ENCODE data around the gene FOXP1.

Gene FOXP1

DNA sequence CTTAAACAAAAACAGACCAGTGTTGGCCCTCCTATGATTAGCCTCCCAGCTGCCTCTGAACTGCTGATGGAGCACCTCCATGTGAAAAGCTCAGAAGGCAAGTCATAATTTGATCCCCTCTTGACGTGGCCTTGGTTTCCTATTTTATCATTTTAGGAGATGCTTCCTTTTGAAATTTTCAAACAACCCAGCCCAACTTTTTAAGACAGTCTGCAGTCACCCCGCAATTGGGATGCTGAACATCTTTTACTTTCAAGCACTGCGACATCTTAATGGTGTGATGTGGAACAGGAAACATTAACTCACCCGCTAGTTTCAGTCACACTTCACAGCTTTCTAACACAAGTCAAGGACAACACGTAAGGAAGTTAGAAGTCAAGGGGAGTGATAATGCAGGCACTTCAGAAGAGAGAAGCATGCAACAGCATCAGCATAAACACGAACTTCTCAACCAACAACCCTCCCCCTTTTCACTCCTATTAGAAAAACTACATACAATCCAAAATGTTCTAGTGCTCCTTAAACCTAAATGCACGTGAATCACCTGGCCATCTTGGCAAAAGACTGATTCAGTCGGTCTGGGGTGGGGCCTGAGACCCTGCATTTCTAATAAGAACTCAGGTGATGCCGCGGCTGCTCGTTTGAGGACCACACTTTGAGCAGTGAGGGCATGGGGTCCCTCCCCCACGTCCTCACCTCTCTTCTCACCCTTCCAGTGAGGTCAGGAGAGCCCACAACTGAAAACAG, 161.5 kb downstream of the FOXP1 start:
- FAIRE-seq = no peak

DNA sequence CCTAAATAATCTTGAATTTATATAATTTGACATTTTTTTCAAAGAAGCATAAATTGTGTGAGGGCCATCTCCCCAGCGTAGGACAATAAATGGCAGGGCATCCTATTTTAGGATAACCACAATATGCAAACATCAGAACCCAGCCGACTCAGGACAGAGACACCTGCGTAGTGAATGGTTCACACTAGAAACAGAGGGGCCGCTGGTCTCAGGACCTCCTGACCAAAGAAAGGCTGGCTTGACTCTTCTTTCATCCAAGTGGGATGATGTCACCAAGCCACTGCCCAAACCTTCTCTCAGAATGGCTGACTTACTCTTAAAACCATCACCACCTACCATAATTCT, 162.1 kb downstream of the FOXP1 start:
- no peak for FAIRE-seq

DNA sequence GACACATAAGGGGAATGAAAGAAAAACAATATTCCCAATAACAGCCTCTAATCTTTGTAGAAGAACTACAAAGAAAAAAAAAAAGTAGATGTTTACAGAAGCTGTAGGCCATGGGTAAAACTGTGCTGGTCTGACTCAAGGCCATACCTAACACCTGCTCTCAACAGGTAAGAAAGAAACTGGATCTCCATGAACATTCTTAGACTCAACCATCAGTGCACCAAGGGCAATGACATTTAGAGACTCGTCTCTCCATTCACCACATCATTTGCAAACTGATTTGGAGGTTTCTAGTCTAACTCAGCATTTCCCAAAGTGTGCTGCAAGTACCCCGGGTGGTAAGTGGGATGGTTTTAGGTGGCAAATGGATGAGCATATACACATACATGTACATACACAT, 164.2 kb downstream of the FOXP1 start:
- FAIRE-seq = no peak

DNA sequence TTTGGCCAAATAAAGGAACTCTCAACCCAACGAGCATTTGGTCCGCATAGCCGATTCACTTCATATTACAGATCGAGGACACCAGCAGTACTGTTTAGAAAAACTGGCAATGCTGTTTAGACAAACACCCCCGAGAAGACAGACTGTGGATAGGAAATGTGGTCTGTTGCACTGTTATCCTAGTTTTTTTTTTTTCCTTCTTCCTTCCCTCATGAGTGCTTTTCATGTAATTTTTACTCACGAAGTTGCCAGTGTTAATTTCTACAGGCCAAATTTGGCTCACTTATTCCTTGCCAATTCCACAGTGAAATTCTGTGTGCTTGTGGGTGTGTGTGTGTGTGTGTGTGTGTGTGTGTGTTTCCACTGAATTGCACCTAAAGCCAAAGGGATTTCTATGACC, 165.7 kb downstream of the FOXP1 start:
- FAIRE-seq = no peak

DNA sequence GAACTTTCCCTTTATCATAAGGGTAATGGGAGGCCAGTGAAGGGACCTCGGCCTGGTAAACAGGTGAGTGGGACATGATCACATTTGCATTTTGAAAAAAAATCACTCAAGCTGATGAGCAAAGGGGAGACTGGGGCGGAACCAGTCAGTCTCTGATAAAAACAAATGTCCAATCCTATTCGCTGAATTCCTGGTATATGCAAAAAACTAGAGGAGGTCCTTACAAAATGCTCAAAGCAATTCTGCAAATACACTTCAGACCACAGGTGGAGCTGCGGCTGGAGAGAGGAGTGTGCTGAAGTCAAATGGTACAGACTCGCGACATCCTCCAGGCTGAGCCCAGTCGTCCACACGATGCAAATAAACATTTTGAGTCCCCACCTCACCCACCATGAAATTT, 166.7 kb downstream of the FOXP1 start:
- no peak for FAIRE-seq

DNA sequence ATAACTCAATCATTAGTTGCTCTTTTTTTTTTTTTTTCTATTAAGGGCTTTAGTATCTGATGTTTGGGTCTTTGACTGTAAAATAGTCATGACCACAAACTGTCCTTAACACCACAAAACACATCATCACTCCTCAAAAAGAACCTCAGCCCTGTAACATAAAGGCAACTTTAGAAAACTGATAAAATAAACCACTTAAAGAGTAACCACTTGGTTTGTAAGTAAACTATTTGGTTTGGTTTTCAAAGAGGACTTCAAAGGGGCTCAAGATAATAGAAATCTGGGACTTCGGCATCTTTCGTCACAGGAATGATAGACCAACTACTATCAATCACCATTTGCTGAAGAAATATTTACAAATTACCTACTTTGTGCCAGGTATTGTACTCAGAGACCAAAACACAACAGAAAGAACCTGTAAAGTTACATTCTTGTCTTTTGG, 167.8 kb downstream of the FOXP1 start:
- FAIRE-seq = no peak

DNA sequence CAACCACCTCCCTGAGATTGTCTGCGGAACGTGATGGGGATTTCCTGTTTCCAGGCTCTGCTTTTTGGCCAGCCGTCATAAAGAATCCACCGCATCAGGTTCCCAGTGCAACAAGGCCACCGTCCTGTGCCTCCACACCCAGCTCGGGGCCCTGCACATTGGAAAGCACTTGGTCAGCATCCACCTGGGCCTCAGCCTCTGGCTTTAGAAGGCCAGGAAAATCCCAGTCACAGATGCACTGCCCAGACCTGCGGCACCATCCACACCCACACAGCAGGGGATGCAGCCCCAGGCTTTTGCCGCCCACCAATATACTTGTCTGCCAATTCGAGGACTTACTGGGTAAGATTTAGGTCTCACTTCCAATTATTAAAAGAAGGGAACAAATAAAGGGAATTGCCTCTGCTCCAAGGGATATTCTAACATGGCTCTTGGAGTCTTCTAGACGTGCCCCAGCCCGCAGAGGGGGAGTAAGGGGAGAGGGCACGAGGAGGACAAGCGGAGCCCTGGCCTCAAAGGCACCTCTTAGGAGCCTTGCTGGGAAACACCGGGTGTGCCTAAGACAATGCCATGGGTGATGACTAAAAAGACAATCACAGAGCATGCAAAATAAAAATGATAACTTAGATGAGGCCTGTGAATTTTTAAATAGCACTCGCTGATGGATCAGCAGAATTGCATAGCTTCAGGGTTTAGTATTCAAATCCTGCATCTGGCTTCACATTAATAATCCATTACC, 169.2 kb downstream of the FOXP1 start:
- no peak for FAIRE-seq

DNA sequence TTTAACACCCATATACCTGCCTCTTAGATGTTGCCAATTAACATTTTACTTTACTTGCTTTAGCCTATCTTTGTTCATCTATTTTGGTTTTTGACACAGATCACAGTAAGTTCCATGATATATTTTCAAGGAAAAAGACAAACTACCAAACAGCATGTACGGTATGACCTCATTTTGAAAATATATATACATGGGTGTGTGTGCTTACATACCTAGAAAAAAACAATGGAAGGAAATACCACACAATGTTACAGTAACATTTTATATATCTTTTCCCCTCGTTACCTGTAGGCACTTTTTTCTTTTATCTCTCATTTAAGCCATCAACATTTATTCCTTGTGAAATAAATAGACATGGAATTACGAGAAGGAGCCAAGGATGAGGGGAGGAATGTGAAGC, 170.0 kb downstream of the FOXP1 start:
- no peak for FAIRE-seq

DNA sequence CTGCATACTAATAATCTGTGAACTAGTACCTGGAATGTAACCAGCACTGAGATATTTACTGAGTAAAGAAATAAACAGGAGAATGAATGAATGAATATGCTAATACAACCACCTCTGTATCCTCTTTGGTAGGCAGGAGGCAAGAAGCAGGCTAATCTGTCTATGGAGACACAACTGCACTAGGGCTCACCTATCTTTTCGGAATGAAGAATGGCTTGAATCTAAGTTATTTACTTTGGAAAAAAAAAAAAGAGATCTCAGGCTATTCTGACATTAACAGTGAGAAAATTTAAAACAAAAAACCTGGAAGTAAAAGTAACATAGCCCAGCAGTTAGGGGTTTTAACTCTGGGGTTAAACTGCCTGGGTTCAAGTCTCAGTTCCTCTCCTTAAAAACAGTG, 174.2 kb downstream of the FOXP1 start:
- no peak for FAIRE-seq

DNA sequence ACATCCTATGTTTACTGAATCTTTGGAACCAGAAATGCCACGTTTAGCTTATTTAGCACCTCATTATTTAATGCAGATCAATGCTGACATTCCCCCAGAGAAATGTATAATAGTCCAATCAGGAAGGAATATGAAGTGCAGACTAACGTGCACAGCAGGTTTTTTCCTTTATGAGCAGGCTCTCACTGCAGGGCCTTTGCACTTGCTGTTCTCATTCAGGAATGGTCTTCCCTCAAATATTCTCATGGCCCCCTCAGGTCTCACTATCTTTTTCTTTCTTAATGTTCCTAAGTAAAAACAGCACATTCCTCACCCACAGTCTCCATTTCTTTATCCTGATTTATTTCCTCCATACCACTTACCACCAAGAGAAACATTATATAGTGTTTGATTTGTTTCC, 174.6 kb downstream of the FOXP1 start:
- no peak for FAIRE-seq

DNA sequence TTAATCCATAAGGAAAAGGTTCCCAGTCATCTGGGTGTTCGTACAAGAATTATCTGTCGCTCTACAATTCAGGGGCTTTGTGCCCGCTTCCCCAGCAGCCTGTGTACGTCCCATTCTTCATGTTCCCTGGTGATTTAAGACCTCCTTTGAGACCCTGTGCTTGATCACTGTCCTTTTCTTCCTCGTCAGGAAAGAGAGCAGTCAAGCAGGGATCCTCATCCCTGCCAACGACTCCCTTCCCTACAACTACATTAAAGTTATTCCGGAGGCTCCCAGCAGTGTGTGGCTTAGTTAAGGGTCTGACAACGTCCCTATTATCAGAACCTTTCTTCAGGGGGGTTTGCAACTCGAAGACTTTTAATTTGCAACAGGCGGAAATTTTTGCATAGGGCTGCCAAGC, 175.7 kb downstream of the FOXP1 start:
- FAIRE-seq = no peak

DNA sequence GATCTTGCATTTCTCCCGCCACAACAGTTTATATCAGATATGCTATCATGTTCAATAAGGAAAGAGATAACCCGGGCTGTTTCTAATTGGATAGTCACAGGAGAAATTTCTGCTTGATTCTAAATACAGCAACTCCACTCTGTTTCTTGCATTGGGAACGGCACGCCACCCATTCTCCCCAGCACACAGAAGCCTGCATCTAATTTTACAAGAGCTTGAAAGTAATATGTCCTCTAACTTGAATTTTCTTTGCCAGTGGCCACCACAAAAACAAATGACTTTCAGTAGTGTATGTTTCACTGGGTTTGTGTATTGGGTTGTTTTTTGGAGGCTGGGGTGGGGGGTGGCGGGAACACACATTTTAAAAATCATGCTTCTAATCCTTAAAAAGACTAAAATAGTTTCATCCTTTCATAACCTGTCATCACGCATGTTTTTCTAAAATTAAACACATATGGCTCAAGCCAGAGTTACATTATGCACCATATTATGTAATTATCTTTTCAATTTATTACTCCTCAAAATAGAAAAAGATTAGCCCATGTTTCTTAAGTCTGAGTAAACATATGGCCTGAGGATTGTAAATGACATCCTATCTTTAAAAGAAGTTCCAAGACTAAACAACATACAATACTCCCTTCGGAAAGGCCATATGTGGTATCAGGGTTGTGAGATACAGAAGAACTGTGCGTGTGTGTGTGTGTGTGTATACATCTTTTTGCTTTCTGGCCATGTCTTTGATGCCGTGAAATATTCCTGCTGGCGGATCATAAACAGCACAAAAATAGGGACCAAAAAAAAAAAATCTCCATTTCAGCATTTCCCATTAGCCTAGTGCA, 176.3 kb downstream of the FOXP1 start:
- no peak for FAIRE-seq

DNA sequence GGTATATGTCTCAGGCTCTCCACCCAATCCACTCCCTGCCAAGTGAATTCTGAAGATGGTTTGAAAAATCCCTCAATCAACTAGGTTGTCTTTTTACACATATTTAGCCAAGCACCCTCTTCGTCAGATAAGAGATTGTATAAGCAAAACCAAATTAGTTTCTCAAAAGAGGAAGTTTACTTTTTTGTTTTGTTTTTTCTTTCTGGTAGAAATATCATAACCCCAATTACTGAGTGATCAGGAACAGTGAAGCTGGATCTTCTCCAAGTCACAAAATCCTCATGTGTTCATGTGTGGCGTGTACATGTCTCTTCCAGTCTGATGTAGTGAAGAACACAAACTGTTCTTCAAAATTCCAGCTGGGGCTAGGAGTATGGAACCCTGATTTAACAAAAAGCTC, 180.6 kb downstream of the FOXP1 start:
- FAIRE-seq = no peak

DNA sequence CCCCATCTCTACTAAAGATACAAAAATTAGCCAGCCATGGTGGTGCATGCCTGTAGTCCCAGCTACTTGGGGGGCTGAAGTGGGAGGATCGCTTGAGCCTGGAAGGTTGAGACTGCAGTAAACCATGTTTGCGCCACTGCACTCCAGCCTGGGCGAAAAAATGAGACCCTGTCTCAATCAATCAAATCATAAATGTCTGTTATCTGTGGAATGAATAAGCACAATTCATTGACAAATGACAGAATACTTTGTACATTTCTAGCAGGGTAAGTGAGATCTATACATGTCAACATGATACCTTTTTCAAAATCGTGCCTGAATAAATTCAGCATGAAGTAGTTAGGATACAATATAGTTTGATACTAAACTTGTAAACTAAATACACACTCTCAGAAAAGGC, 181.2 kb downstream of the FOXP1 start:
- no peak for FAIRE-seq

DNA sequence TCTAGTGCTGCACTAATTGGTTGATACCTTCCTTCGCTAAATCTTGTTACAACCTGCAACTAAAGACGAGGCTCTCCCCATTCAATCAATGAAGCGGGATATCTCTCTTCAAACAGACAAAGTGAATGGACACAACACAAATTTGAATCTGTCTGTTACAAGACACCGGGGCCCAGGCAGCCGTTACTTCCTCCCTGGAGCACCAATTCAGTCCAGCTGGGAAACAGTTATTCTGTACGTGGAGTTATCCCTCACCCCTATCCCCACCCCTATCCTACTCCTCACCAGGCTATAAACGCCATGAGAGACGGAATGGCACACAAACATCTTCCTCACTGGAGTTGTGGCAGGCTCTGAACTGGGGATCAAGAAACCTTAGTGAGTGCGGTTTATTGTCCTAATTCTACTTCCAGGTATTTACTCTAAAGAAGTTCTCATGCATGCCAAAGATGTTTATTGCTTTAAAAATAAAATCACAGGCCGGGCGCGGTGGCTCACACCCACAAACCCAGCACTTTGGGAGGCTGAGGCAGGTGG, 181.8 kb downstream of the FOXP1 start:
- no peak for FAIRE-seq

DNA sequence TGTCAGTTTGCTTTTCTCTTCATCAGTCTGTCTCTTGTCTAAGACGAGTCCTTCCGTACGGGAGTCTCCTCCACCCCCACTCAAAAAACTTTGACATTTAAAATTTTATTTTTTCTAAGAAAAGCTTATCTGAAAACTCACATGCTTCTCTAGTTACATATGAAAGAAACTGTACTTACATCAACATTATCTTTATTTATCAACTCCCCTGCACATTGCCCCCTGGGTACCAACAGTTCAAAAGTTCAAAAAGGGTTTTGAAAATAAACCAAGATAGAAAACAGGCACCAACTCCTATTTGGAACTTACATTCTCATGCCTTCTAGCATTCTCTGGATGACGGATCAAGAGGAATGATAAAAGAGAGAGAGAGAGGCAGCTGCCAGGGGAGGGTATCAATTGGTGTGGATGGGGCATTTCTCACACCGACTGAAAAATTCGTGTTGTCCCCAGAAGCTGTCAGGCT, 182.5 kb downstream of the FOXP1 start:
- FAIRE-seq = no peak

DNA sequence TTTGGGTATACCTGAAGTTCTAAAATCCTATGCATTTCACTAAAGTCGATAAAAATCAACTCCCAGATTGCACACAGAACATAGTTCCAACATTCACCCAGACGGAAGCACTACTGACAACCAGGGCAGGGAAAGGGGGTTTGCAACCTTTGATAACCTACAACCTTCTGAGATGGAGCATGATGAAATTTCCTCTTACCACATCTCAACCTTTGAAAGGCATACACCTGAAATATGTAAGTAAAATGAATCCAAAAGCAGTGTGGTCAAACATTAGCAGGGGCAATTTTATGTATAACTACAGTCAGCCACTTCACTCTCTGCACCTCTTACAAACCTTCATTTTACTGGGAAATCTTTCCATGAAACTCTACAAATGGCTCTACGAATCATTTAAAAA, 184.1 kb downstream of the FOXP1 start:
- FAIRE-seq = no peak

DNA sequence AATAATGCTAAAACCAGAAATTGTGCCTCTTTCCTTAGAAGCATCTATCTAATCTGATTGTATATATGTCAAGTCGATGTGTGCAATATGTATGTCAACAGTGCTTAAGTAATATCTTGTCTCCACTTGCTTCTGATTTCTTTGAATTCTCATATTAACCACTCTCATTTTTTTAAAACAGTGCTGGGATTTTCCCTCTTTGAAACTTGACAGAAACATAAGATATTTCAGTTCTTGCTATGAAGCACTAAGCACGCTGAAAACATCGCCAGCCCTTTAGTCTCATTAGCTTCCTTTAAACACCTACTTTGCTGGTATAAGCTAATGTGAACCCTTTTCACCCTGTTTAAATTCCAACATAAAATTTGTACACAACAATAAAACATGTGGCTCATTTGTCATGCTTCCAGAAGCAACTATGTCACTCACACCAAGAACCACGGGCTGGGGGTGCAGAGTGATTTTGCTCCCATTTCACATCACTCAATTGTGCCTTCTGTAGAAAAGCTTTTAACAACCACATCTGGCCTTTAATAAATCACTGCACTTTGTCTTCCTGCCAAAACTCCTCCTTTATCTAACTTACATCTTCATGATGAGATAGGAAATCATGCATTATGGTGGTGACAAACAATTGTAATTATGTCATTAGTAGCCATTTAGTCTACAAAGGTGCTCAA, 185.2 kb downstream of the FOXP1 start:
- FAIRE-seq = no peak

DNA sequence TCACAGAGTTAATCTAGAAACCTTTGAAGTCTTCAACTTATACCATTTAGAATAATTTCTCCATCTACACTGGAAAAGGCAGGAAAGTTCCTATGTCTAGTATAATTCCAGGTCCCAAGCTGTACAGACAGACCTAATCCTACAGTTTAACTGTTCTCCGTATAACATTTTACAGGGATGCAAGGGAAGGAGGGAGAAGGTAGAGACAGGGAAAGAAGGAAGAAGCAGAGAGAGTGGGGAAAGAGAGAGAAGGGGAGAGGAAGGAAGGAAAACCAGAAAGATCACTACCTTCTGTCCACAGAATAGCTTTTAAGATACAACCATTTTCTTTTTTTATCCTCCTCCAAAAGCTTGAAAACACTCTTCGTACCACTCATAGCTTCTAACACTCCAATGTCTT, 185.8 kb downstream of the FOXP1 start:
- FAIRE-seq = no peak

DNA sequence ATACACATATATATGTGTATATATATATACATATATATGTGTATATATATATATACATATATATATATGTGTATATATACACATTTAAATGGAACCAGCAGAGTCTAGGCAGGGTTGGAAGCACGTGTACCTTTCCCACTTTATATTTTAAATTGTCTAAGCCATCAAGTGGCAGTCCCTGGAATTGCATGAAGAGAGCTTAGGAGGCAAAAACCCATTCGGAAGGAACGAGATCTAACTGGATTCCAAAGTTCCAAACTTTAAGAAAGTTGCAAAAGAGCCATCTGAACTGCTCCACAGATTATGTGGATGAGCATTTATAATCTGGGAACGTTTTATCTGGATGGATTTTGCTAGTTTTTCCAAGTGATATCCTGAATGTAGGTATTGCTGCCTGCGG, 186.5 kb downstream of the FOXP1 start:
- peak; percentile 84 for FAIRE-seq

DNA sequence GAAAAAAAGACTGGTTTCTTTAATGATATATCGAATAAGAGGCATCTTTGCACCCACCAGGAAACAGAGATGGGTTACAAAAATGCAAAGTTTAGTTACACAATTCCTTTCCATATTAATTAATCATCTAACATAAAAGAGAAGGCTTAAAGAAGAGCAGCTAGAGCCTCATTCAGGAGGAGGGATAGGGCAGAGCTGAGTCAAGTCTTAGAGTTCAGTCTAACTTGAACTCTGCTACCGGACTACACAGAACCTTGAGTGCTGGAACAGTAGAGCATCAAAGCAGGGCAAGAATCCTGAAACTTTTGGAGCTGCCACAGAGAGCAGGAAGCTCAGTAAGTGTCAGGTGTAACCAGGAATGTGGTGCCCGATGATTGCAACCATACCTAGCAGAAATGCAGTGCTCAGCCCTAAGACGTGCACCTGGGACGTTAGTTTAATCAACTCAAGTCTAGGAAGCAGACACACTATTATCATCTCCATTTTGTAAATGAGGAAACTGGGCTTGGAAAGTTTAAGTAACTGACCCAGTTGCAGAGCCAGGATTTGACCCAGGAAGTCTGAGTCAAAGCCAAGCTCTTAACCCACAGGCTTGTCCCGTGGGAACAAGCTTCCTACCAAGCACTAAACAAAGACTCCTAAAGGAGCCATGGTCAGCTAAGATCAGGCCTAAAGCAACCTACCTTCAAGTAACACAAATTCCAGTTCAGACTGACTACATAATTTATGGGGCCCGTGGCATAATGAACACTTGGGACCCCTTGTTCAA, 187.4 kb downstream of the FOXP1 start:
- FAIRE-seq = no peak

DNA sequence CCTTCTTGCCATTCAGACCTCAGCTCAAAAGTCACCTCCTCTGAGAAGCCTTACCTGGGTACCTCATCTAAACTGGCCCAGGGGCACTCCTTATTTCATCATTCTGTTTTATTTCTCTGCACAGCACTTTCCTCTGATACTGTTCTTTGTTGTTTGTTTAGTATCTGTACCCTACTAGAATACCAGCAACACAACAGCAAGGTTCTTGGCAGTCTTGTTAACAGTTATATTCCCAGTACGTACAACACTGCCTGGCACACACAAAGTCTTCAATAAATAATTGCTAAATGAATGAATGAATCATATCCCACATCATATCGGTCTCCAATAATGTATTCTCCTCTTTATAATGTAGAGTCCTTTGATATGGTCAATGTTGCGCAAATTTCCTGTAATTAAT, 188.1 kb downstream of the FOXP1 start:
- FAIRE-seq = no peak

Measured in A204.1 (cell line).